ENCODE data around the gene TPCN2. TPM values are rescaled to one million over a fixed set of nuclear protein-coding genes. Genes with fewer than 3 reads are reported as not detected.

Gene TPCN2
- polyA plus RNA-seq, 1 donor from 2014 or later = 14.2 TPM

DNA sequence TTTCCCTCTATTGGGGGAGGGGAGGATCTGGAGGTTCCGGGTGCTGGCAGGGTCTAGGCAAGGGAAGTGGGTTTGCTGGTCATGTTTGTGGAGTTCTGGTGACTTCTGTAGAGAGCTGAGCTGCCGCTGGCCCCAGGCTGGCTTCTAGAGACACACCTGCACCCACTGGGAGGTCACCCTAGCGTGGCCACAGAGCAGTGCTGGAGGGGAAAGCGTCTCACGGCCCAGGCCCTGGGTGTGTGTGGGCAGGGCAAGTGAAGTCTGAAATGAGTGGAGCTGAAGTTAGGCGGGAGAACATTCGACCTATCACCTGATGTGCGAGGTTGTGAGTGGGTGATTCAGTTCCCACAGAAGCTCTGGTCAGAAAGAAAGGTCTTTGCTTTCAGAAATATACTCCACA is 134.9 kb downstream of the TPCN2 start:
- H4K20me1 ChIP-seq (ENCODE audit: insufficient read depth) = no peaks in the 10 kb centered on the region
- H3F3A ChIP-seq (ENCODE audit: insufficient read depth, low read length, poor library complexity, severe bottlenecking) = no peaks in the 10 kb centered on the region
- no peaks in the 10 kb centered on the region for H3K9me2 ChIP-seq (ENCODE audit: insufficient read depth, low read length)
- no peaks in the 10 kb centered on the region for H3K27me3 ChIP-seq (ENCODE audit: insufficient read depth, low read depth, low read length)
- no peak overlapping the region for H3K4me3 ChIP-seq (ENCODE audit: low read length)
- no peaks in the 10 kb centered on the region for H3K36me3 ChIP-seq (ENCODE audit: insufficient read depth, low read length)
- H2AFZ ChIP-seq (ENCODE audit: low read depth, low read length) = no peak overlapping the region
- no peaks in the 10 kb centered on the region for H3K79me2 ChIP-seq (replicated peaks; ENCODE audit: insufficient read depth, low read length)
- H3K9ac ChIP-seq (ENCODE audit: low read length) = no peak overlapping the region
- H3K9me3 ChIP-seq (ENCODE audit: low read length) = no peaks in the 10 kb centered on the region
- no peak overlapping the region for H3K4me2 ChIP-seq (ENCODE audit: low read length)
- TF ChIP-seq MXI1 (conservative IDR thresholded peaks at IDR 0.05; ENCODE audit: poor library complexity, severe bottlenecking) = no peak
- TF ChIP-seq, protein P1, sequence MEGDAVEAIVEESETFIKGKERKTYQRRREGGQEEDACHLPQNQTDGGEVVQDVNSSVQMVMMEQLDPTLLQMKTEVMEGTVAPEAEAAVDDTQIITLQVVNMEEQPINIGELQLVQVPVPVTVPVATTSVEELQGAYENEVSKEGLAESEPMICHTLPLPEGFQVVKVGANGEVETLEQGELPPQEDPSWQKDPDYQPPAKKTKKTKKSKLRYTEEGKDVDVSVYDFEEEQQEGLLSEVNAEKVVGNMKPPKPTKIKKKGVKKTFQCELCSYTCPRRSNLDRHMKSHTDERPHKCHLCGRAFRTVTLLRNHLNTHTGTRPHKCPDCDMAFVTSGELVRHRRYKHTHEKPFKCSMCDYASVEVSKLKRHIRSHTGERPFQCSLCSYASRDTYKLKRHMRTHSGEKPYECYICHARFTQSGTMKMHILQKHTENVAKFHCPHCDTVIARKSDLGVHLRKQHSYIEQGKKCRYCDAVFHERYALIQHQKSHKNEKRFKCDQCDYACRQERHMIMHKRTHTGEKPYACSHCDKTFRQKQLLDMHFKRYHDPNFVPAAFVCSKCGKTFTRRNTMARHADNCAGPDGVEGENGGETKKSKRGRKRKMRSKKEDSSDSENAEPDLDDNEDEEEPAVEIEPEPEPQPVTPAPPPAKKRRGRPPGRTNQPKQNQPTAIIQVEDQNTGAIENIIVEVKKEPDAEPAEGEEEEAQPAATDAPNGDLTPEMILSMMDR (IDR thresholded peaks at IDR 0.05; ENCODE audit: poor library complexity, severe bottlenecking) = no peak
- no peak for TF ChIP-seq SMC3 (conservative IDR thresholded peaks at IDR 0.05; ENCODE audit: poor library complexity)
- TF ChIP-seq POLR2AphosphoS5 (IDR thresholded peaks at IDR 0.05) = no peak
- no peak for TF ChIP-seq RAD21 (conservative IDR thresholded peaks at IDR 0.05)
- no peak overlapping the region for H3K27ac ChIP-seq (ENCODE audit: low read length)

Small RNA genes within 50 kb of the gene (small RNA-seq; reads per million reads assigned to genes)
- 8.6 to 10.2 (median 8.6) reads per million in 3 experiments for gene MIR3164

Other genes starting within 250 kb of the TPCN2 start
- 0.12 and 0.35 TPM in 2 replicates for gene CPT1A, start 207.0 kb upstream of the TPCN2 start, polyA plus RNA-seq
- 137 and 139 TPM in 2 replicates for gene MRPL21, start 145.1 kb upstream of the TPCN2 start, polyA plus RNA-seq
- gene IGHMBP2, start 145.0 kb upstream of the TPCN2 start, polyA plus RNA-seq = 9.5 and 12.9 TPM in 2 replicates
- gene MRGPRD, start 67.9 kb upstream of the TPCN2 start, polyA plus RNA-seq = not detected in 2 replicates
- not detected in 2 replicates for gene MRGPRF, start 35.7 kb upstream of the TPCN2 start, polyA plus RNA-seq
- 1.9 TPM in 2 replicates for gene SMIM38, start 107.0 kb downstream of the TPCN2 start, polyA plus RNA-seq
- gene MYEOV, start 245.2 kb downstream of the TPCN2 start, polyA plus RNA-seq = not detected in 2 replicates

All from neural cell (in vitro differentiated cells).